ENCODE measurements around the gene TLK1. TPM values are rescaled to one million over a fixed set of nuclear protein-coding genes. Genes with fewer than 3 reads are reported as not detected.

TLK1 gene
- total RNA-seq, 2 experiments from 2014 or later: 53.9 to 56.0 TPM

DNA sequence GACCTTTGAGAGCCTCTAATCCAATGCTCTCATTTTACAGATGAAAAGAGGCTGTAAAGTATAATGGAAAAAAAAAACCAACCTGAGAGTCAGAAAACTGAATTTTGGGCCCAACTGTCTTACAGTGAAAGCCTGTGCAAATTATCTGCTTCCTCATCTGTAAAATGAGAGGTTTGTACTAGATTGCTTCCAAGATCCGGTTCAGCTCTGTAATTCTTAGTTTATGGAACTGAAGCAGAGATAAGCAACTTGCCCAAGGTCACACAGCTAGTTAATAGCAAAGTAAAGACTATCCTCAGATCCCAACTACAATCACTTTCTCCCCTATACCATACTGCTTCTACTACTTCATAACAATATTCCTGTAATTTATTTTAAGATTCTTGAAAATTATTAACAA lies 6.3 kb downstream of the TLK1 start:
- CTCF ChIA-PET: interaction anchor here (0.8 to 3.5 kb wide), 3 partner anchors 11 to 181 kb away, joined by 3 to 17 read pairs (median 5); no protein-coding TSS in a partner anchor
- TF ChIP-seq, protein P1, sequence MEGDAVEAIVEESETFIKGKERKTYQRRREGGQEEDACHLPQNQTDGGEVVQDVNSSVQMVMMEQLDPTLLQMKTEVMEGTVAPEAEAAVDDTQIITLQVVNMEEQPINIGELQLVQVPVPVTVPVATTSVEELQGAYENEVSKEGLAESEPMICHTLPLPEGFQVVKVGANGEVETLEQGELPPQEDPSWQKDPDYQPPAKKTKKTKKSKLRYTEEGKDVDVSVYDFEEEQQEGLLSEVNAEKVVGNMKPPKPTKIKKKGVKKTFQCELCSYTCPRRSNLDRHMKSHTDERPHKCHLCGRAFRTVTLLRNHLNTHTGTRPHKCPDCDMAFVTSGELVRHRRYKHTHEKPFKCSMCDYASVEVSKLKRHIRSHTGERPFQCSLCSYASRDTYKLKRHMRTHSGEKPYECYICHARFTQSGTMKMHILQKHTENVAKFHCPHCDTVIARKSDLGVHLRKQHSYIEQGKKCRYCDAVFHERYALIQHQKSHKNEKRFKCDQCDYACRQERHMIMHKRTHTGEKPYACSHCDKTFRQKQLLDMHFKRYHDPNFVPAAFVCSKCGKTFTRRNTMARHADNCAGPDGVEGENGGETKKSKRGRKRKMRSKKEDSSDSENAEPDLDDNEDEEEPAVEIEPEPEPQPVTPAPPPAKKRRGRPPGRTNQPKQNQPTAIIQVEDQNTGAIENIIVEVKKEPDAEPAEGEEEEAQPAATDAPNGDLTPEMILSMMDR (IDR thresholded peaks at IDR 0.05): no peak
- Mint-ChIP-seq H3K27me3 (no peaks in the 10 kb centered on the region), H3K36me3 (ENCODE audit: low read depth) (peaks cover under 1% of the 10 kb centered on the region), H3K4me3 (no peak overlapping the region), H3K4me1 (ENCODE audit: low read depth) (peaks cover 60% of the 10 kb centered on the region), H3K9me3 (no peaks in the 10 kb centered on the region), H3K27ac (no peak overlapping the region)
- no peak for ATAC-seq
- no peak for DNase-seq
- intact Hi-C loops (cut with micrococcal nuclease): no loop called here
- POLR2A ChIA-PET: no interaction called here

GRCh38 chr2:171150694-171151285 lies 9.9 kb downstream of the TLK1 start:
- ChIA-PET CTCF (interaction anchor here (1.2 to 1.6 kb wide), 2 partner anchors 10 to 13 kb away, joined by 4 to 5 read pairs; no protein-coding TSS in a partner anchor), POLR2A (interaction anchor here (1.1 kb wide), 2 partner anchors 12 to 178 kb away, joined by 3 read pairs; no protein-coding TSS in a partner anchor)
- H3K36me3 Mint-ChIP-seq (ENCODE audit: low read depth): peaks cover under 1% of the 10 kb centered on the region
- no peaks in the 10 kb centered on the region for H3K9me3 Mint-ChIP-seq
- no peak overlapping the region for H3K4me3 Mint-ChIP-seq
- TF ChIP-seq, protein P1 (IDR thresholded peaks at IDR 0.05): no peak
- no peaks in the 10 kb centered on the region for H3K27me3 Mint-ChIP-seq
- H3K4me1 Mint-ChIP-seq (ENCODE audit: low read depth): peaks cover 59% of the 10 kb centered on the region
- H3K27ac Mint-ChIP-seq: no peak overlapping the region
- no peak for DNase-seq
- intact Hi-C loops (cut with micrococcal nuclease): no loop called here
- peak; percentile 30 for ATAC-seq

- Mint-ChIP-seq H3K4me1 (ENCODE audit: low read depth) (peaks cover 58% of the 10 kb centered on the region), H3K36me3 (ENCODE audit: low read depth) (peaks cover 3% of the 10 kb centered on the region), H3K4me3 (no peak overlapping the region), H3K27ac (no peak overlapping the region), H3K27me3 (no peaks in the 10 kb centered on the region), H3K9me3 (no peaks in the 10 kb centered on the region)
- ATAC-seq (no peak), DNase-seq (no peak)
- intact Hi-C loops (cut with micrococcal nuclease): no loop called here
- ChIA-PET POLR2A (interaction anchor here (1.0 to 1.1 kb wide), 3 partner anchors 9 to 177 kb away, joined by 3 read pairs; no protein-coding TSS in a partner anchor), CTCF (interaction anchor here (1.2 to 1.6 kb wide), 2 partner anchors 9 to 12 kb away, joined by 4 to 5 read pairs; no protein-coding TSS in a partner anchor)
- TF ChIP-seq, protein P1 (IDR thresholded peaks at IDR 0.05): no peak
These were observed 10.6 kb downstream of the TLK1 start for GRCh38 chr2:171149986-171150693.

GRCh38 chr2:171149171-171149938 lies 11.3 kb downstream of the TLK1 start:
- ATAC-seq: no peak
- H3K4me1 Mint-ChIP-seq (ENCODE audit: low read depth): peaks cover 59% of the 10 kb centered on the region
- H3K36me3 Mint-ChIP-seq (ENCODE audit: low read depth): peaks cover 5% of the 10 kb centered on the region
- TF ChIP-seq, protein P1 (IDR thresholded peaks at IDR 0.05): no peak
- intact Hi-C loops (cut with micrococcal nuclease): no loop called here
- ChIA-PET CTCF (interaction anchor here (1.6 kb wide), 1 partner anchor 8 kb away, joined by 5 read pairs; no protein-coding TSS in a partner anchor), POLR2A (interaction anchor here (1.0 kb wide), 1 partner anchor 10 kb away, joined by 3 read pairs; no protein-coding TSS in a partner anchor)
- no peak overlapping the region for H3K27ac Mint-ChIP-seq
- no peaks in the 10 kb centered on the region for H3K27me3 Mint-ChIP-seq
- no peak for DNase-seq
- no peaks in the 10 kb centered on the region for H3K9me3 Mint-ChIP-seq
- no peak overlapping the region for H3K4me3 Mint-ChIP-seq
